ENCODE measurements around the gene ABTB2. TPM values are rescaled to one million over a fixed set of nuclear protein-coding genes. Genes with fewer than 3 reads are reported as not detected.

Gene ABTB2
- total RNA-seq, 4 donors from 2014 or later, result 5.0 to 44.1 (median 33.0) TPM

DNA sequence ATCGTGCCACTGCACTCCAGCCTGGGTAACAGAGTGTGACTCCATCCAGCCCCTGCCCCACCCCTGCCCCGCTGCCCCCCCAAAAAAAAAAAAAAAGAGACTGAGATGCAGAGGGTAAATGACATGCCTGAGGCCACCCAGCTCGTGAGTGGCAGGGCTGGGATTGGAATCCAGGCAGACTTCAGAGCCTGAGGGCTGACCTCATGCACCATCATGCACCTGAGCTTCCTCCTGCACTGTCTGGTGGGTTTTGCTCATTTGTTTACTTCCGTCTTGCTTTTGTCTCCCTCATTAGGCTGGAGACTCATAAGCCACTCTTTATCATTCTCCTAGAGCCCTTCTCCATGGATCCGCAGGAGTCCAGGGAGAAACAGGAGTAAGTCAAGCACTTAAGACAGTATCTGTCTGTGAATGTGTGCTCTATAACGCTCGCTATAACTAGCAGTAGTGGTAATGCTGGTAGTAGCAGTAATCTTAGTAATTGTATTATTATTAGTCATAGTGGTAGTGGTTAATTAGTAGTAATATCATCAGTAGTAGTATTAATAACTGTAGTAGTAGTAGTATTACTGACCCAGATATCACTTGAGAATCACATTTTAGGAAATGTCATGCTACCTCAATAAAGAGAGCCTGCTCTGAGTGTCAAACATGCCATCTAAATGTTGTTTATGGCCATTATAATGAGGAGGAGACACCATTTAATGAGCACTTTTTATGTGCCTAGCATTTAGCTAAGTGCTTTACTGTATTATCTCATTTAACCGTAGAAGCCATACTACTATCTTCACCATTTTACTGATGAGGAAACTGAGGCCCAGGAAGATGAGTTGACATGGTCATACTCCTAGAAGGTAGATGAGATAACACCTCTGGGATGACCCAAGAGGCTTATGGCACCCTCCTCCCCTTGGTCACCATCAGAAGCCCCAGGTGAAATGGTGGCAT, 167.3 kb downstream of the ABTB2 start:
- Histone ChIP-seq H3K9me3 (no peaks in the 10 kb centered on the region), H3K4me1 (peaks cover 0 to 7% (median 0%) of the 10 kb centered on the region in 4 donors), H3K36me3 (no peaks in the 10 kb centered on the region), H3K27ac (no peak overlapping the region), H3K4me3 (no peak overlapping the region), H3K27me3 (no peaks in the 10 kb centered on the region)
- DNase-seq, result no peak
- TF ChIP-seq CTCF (IDR thresholded peaks at IDR 0.05), result no peak
- no peak for TF ChIP-seq POLR2A (IDR thresholded peaks at IDR 0.05)

GRCh38 chr11:34189191-34189590, 168.6 kb downstream of the ABTB2 start:
- DNase-seq, result no peak
- no peaks in the 10 kb centered on the region for H3K36me3 ChIP-seq
- no peak overlapping the region for H3K4me3 ChIP-seq
- H3K4me1 ChIP-seq, result peaks cover 0 to 7% (median 0%) of the 10 kb centered on the region in 4 donors
- H3K27me3 ChIP-seq, result no peaks in the 10 kb centered on the region
- no peaks in the 10 kb centered on the region for H3K9me3 ChIP-seq
- no peak overlapping the region for H3K27ac ChIP-seq
- no peak for TF ChIP-seq CTCF (IDR thresholded peaks at IDR 0.05)
- no peak for TF ChIP-seq POLR2A (IDR thresholded peaks at IDR 0.05)

DNA sequence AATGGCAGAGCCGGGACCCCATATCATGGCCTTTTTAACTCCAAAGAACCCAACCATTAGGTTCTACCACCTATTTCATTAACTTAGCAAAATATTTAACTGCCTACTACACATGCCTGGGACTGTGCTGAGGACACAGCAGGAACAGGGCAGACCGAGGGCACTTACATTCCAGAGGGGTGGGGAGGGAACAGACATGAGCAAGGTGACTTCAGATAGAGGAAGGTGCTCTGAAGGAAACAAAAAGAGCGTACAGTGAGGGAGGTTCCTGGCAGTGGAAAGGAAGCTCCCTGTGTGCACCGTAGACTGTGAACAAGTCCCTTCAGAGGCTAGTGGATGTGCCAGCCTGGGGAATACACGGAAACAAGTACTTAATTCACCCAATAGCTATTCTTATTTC, 169.6 kb downstream of the ABTB2 start:
- TF ChIP-seq POLR2A (IDR thresholded peaks at IDR 0.05) (no peak), CTCF (IDR thresholded peaks at IDR 0.05) (no peak)
- H3K27ac ChIP-seq, result no peak overlapping the region
- H3K9me3 ChIP-seq, result no peaks in the 10 kb centered on the region
- H3K27me3 ChIP-seq, result no peaks in the 10 kb centered on the region
- H3K4me1 ChIP-seq, result peaks cover 0 to 1% (median 0%) of the 10 kb centered on the region in 4 donors
- H3K4me3 ChIP-seq, result no peak overlapping the region
- DNase-seq, result no peak
- H3K36me3 ChIP-seq, result no peaks in the 10 kb centered on the region

- no peak overlapping the region for H3K4me3 ChIP-seq
- no peak overlapping the region for H3K27ac ChIP-seq
- no peak for DNase-seq
- no peak for TF ChIP-seq POLR2A (IDR thresholded peaks at IDR 0.05)
- TF ChIP-seq CTCF (IDR thresholded peaks at IDR 0.05), result no peak
- no peaks in the 10 kb centered on the region for H3K4me1 ChIP-seq
- H3K9me3 ChIP-seq, result no peaks in the 10 kb centered on the region
- no peaks in the 10 kb centered on the region for H3K27me3 ChIP-seq
- H3K36me3 ChIP-seq, result no peaks in the 10 kb centered on the region
Observed at GRCh38 chr11:34185926-34186841, 171.6 kb downstream of the ABTB2 start.

DNA sequence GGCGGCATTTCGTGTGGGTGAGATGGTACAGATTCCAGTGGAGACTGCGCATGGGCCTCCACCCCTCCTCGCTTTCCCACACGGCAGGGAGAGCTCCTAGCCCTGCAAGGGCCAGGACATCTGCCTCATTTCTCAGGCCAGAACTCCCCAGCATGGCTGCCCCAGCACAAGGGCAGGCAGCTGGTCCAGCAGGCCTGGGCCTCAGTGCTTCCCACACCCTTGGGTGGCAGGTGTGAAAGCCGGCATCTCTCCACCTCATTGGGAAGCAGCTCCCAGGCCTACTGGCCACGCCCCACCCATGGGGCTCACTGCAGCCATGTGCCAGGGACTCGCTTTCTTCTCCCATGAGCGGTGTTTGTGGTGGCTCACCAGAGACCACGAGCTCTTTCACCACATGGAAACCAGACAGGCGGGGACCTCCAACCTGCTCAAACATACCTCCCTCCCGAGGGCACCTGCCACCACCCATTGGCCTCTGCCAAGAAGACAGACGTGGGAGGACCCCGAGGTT, 173.2 kb downstream of the ABTB2 start:
- H3K27ac ChIP-seq, result no peak overlapping the region
- no peaks in the 10 kb centered on the region for H3K4me1 ChIP-seq
- H3K27me3 ChIP-seq, result no peaks in the 10 kb centered on the region
- H3K9me3 ChIP-seq, result no peaks in the 10 kb centered on the region
- no peak overlapping the region for H3K4me3 ChIP-seq
- DNase-seq, result no peak
- no peaks in the 10 kb centered on the region for H3K36me3 ChIP-seq
- no peak for TF ChIP-seq POLR2A (IDR thresholded peaks at IDR 0.05)
- TF ChIP-seq CTCF (IDR thresholded peaks at IDR 0.05), result no peak

Data from Peyer's patch (tissue), 4 donors.